LNCaP clone FGC (cell line): Measurements from ENCODE around the gene LHX2.
"Not testable (repeated sequence)": the region's sequence is repeated elsewhere in the genome, so short reads cannot be mapped to it uniquely, and the experiment has no call there.

Experiments used
- DNase-seq: peaks from one replicate; pipeline ENCODE4 v3.0.0-alpha.2; 2011; ENCODE audit warnings: low read depth
- H3K4me3 ChIP-seq: 2 replicates; pipeline ENCODE4 v1.5.1; 2011; ENCODE audit warnings: mild to moderate bottlenecking, low read depth, low read length, control low read depth
- CTCF ChIP-seq: IDR thresholded peaks from 2 replicates; pipeline ENCODE4 v1.5.1; 2012; ENCODE audit warnings: mild to moderate bottlenecking; ENCODE audit not compliant: control insufficient read depth, insufficient read depth; ENCODE audit errors: extremely low read depth

Gene LHX2

GRCh38 chr9:123974471-123974870, 37.1 kb upstream of the LHX2 start:
- DNase-seq = no peak
- TF ChIP-seq CTCF = no peak
- H3K4me3 ChIP-seq = no peak overlapping the region

GRCh38 chr9:123975871-123976270, 35.7 kb upstream of the LHX2 start:
- TF ChIP-seq CTCF = no peak
- no peak overlapping the region for H3K4me3 ChIP-seq
- DNase-seq = no peak

GRCh38 chr9:123976579-123976978, 35.0 kb upstream of the LHX2 start:
- not testable (repeated sequence) for H3K4me3 ChIP-seq, DNase-seq

GRCh38 chr9:123978981-123979380, 32.6 kb upstream of the LHX2 start:
- TF ChIP-seq CTCF = no peak
- DNase-seq = no peak
- no peak overlapping the region for H3K4me3 ChIP-seq

- no peak for DNase-seq
- TF ChIP-seq CTCF = no peak
These were observed 29.0 kb upstream of the LHX2 start for GRCh38 chr9:123982535-123982934.

GRCh38 chr9:123983047-123983446, 28.5 kb upstream of the LHX2 start:
- TF ChIP-seq CTCF = no peak
- no peak for DNase-seq
- H3K4me3 ChIP-seq = no peak overlapping the region

More at GRCh38 chr9:123982535-123982934, 29.0 kb upstream of the LHX2 start:
- no peak overlapping the region for H3K4me3 ChIP-seq

- DNase-seq = no peak
- no peak overlapping the region for H3K4me3 ChIP-seq
- no peak for TF ChIP-seq CTCF
These were observed 26.8 kb upstream of the LHX2 start for GRCh38 chr9:123984802-123985201.

GRCh38 chr9:123985869-123986268, 25.7 kb upstream of the LHX2 start:
- no peak for TF ChIP-seq CTCF
- no peak for DNase-seq

More at GRCh38 chr9:123985869-123986268, 25.7 kb upstream of the LHX2 start:
- H3K4me3 ChIP-seq = no peak overlapping the region
